ENCODE results near the gene HMCN2.

HMCN2 gene

DNA sequence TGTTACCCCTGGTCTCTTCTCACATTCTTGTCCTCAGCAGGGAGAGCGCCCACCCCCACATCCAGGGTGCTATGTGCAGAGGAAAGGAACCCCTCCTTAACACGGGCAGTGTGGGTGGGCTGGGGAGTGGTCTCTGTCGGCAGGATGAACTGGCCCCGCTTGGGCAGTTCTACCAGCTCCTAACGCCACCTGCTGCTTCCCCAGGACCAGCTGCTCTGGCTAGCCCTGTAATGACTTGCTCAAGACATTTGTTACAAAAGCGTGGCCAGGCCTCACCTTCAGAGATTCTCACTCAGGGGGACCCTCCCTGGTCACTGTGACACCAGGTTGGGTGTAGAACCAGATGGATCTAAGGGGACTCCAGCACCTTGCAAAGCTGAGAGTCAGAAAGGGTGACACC is 82.4 kb downstream of the HMCN2 start:
- DNase-seq = no peak

- no peak for DNase-seq
These were observed 82.8 kb downstream of the HMCN2 start for GRCh38 chr9:130348341-130348740.

- no peak for DNase-seq
These were observed 83.3 kb downstream of the HMCN2 start for GRCh38 chr9:130348881-130349280.

GRCh38 chr9:130349398-130349797 is 83.8 kb downstream of the HMCN2 start:
- no peak for DNase-seq

GRCh38 chr9:130351343-130351742 is 85.8 kb downstream of the HMCN2 start:
- DNase-seq = no peak

- DNase-seq = no peak
These were observed 86.5 kb downstream of the HMCN2 start for GRCh38 chr9:130352081-130352480.

DNA sequence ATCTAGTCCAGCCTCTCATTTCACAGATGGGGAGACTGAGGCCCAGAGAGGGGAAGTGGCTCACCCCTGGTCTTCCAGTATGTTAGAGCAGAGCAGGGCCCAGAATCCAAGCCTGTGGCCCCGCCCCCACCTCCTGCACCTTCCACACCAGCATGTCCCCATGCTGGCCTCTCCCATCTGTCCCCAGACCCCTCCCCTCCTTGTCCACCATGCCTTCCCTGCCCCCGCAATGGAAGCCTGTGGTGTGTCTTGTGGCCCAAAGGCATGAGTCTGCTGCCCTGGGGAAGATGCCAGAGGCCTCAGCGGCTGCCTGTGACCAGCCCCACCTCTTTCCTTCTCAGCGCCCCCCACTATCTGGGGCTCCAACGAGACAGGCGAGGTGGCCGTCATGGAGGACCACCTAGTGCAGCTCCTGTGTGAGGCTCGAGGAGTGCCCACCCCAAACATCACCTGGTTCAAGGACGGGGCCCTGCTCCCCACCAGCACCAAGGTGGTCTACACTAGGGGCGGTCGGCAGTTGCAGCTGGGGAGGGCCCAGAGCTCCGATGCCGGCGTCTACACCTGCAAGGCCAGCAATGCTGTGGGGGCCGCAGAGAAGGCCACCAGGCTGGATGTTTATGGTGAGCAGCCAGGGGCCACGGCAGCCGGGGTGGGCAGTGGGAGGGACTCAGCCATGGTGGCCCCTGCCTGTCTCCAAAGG is 87.2 kb downstream of the HMCN2 start:
- no peak for DNase-seq

DNA sequence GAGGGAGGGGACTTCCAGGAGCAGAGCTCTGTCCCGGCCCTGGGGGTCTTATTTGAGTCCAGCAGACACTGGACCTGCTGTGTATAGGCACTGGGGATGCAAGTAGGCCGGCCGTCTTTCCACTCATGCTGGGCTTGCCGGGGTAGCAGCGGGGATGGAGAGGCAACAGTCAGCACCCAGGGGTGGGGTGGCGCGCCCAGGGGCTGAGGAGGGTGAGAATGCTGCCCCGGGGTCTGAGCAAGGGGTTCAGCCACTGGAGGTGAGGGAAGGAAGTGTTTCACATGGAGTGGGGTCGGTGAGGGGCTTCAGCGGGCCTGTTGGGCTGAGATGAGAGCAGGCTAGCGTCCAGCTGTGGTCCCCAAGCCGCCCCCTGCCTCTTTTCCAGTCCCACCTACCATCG is 88.8 kb downstream of the HMCN2 start:
- no peak for DNase-seq

GRCh38 chr9:130354806-130355205 is 89.2 kb downstream of the HMCN2 start:
- DNase-seq = no peak

- DNase-seq = no peak
These were observed 90.5 kb downstream of the HMCN2 start for GRCh38 chr9:130356033-130356432.

GRCh38 chr9:130356877-130357584 is 91.5 kb downstream of the HMCN2 start:
- no peak for DNase-seq

GRCh38 chr9:130358928-130359327 is 93.4 kb downstream of the HMCN2 start:
- DNase-seq = no peak

DNA sequence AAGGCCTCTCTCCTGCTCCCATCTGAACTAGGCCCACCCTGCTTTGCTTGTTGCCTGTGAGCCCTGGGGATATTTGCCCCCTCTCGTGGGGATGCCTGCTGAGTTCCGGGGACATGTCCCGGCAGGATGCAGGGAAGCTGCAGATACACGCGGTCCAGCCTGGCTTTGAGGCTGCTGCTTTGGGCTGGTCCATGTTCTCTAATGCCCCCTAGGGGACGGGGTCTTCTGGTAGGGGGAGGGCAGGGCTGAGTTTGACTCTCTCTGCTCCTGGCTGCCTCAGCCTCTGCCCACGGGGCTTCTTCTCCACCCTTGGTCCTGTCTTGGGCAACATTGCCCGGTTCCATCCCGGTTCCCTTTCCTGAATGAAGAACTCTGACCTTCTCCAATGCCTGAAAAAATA is 94.3 kb downstream of the HMCN2 start:
- DNase-seq = no peak

DNA sequence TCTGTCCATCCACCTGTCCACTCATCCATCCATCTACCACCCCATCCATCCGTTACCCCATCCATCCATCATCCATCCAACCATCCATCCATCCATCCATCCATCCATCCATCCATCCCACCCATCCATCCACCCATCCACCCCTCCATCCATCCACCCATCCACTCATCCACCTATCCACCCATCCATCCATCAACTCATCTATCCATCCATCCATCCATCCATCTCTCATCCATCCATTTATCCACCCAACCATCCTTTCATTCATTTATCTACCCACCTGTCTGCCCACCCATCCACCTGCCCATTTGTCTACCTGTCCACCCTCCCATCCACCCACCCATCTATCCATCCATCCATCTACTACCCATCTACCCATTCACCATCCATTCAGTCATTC is 95.1 kb downstream of the HMCN2 start:
- DNase-seq = no peak

- DNase-seq = no peak
These were observed 96.4 kb downstream of the HMCN2 start for GRCh38 chr9:130361873-130362362.

GRCh38 chr9:130362691-130363090 is 97.1 kb downstream of the HMCN2 start:
- DNase-seq = no peak

GRCh38 chr9:130363755-130364404 is 98.3 kb downstream of the HMCN2 start:
- DNase-seq = no peak

- no peak for DNase-seq
These were observed 99.2 kb downstream of the HMCN2 start for GRCh38 chr9:130364619-130365322.

DNA sequence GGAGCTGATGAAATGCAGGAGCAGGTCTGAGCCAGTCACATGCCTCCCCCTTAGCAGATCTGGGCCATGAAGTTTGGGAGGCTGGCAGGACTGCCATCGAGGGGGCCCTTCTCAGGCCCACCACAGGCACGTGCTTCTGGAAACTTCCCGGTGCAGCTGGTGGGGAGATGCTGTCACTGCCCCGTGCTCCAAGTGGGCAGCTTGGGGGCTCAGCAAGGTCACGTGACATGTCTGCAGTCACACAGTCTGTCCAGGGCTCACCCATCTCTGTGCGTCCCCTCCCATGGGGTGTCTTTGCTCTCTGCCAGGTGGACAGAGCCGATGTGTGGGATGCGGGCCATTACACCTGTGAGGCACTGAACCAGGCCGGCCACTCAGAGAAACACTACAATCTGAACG is 99.8 kb downstream of the HMCN2 start:
- DNase-seq = no peak

DNA sequence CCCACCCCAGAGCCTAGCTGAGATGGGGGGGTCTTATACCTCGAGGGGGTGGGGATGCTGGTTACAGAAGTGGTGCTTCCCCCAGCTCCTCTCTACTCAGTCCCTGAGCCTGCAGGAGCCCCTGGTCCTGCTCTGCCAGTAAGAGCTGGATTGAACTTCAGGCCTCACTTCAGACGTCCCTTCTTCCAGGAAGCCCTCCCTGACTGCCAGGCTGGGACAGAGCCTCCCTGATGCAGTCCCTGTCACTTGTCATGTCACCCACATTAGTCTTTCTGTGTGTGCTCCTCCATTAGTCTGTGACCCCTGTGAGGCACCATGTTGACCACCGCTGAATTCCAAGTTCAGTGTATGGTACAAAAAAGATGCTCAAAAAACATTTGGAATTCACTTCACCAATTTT is 100.5 kb downstream of the HMCN2 start:
- no peak for DNase-seq

DNA sequence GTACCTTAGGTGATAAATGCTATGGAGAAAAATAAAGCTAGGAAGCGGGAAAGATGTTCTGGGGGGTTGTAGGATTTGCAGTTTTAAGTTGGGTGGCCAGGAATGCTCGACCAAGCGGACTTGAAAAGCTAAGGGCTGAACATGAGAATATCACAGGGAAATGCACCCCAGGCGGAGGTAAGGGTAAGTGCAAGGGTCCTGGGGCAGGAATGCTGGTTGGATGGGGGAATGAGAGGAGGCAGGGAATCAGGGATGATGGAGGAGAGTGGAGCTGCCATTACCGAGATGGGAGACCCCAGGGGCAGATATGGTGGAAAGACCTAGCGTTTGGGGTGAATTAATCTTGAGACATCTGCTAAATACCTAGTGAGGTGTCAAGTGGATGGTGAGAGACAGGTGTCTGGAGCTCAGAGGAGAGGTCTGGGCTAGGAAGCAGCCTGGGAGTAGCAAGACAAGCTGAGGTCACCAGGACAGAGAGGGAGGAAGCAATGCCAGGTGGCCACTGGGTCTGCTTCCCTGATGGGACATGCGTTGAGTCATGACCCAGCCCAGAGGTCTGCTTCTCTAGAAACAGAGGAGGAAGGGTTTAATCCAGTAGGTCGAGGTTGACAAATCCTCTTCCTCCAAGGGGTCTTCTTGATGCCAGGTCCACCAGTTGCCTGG is 101.5 kb downstream of the HMCN2 start:
- DNase-seq = no peak

DNA sequence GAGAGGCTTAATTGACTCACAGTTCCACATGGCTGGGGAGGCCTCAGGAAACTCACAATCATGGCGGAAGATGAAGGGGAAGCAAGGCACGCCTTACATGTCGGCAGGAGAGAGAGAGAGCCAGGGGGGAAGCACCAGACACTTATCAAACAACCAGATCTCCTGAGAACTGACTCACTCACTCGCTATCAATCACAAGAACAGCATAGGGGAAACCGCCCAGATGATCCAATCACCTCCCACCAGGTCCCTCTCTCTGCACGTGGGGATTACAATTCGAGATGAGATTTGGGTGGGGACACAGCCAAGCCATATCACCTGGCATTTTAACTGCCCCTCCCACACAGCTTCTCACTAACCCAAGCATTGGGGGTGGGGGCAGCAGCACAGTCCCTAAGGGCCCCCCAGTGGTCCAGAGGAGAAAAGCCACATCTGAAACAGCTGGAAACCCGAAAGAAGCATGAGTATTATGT is 103.1 kb downstream of the HMCN2 start:
- peak; percentile 29 to 39 for DNase-seq

DNA sequence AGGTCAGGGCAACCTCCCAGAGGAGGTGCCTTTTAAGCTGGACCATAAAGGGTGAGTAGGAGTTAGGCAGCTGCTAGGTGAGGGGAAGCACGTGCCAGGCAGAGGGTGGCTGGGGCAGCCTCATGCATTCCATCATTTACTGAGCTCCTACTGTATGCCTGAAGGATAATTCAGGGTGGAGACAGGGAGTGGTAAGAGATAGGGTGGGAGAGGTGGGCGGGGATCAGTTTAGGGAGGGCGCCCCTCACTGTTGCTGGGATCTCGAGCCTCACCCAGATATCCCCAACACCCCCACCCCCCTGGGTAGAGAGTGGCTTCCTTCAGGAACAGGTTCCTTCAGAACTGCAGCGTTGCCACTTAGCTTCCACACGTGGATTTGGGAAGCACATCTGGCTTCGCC is 104.7 kb downstream of the HMCN2 start:
- no peak for DNase-seq
